GM12878 (cell line): ENCODE data around the gene BCAS3. TPM values are rescaled to one million over a fixed set of nuclear protein-coding genes. Genes with fewer than 3 reads are reported as not detected.

Experiments
- ATAC-seq: fragments of 200-7000 bp; cut with Tn5 transposase; 3 replicates; pipeline ENCODE4 v1.9.1; 2020; ENCODE audit warnings: mild to moderate bottlenecking, moderate library complexity
- BruUV-seq: library from RNA; stranded (reverse); fragments of 400-500 nt; replicated peaks from 2 replicates; lab custom pipeline; 2021; lab: Mats Ljungman, UMichigan
- CTCF ChIA-PET: fragments of 300-600 bp; sonication (Branson Sonifier 250); formaldehyde crosslinking; extraction: SDS; loops from one replicate; lab custom pipeline; 2021; ENCODE audit warnings: inconsistent platforms; lab: Yijun Ruan, JAX
- POLR2A ChIA-PET: fragments of 350-600 bp; formaldehyde crosslinking; extraction: SDS; loops from one replicate; lab custom pipeline; 2021; ENCODE audit warnings: inconsistent platforms; lab: Charles Lee
- RAD21 ChIA-PET: fragments of 300-600 bp; sonication (Branson Sonifier 250); formaldehyde crosslinking; loops from one replicate; lab custom pipeline; 2023; ENCODE audit warnings: antibody characterized with exemption; ENCODE audit not compliant: unreplicated experiment; lab: Charles Lee
- SMC1A ChIA-PET: fragments of 300-600 bp; sonication (Branson Sonifier 250); formaldehyde crosslinking; loops from one replicate; lab custom pipeline; 2023; ENCODE audit not compliant: unreplicated experiment, uncharacterized antibody; lab: Charles Lee
- DNase-seq: peaks from one replicate; pipeline ENCODE4 v3.0.0-alpha.2; 2011; ENCODE audit warnings: low read depth, low spot score
- FAIRE-seq: peaks from 3 replicates; lab custom pipeline; 2011; peaks lifted over from hg19 to GRCh38; lab: Jason Lieb, UNC
- H2AFZ ChIP-seq: 2 replicates; pipeline ENCODE4 v1.6.0; 2011; ENCODE audit warnings: low read depth, low read length, control low read depth; ENCODE audit not compliant: control insufficient read depth
- H3K27ac ChIP-seq: 2 replicates; pipeline ENCODE4 v1.5.1; 2011; ENCODE audit warnings: control low read depth; ENCODE audit not compliant: control insufficient read depth, insufficient read depth
- H3K27me3 ChIP-seq, 2 experiments: replicated peaks in 1 of 2; 2 replicates each; pipeline versions ENCODE4 v1.6.0 to v1.6.1; 2011; ENCODE audit warnings: low read length in 1 of 2; ENCODE audit not compliant: control insufficient read depth in 2 of 2, insufficient read depth in 2 of 2
- H3K36me3 ChIP-seq, 2 experiments: 2 replicates each; pipeline ENCODE4 v1.5.1; 2011; ENCODE audit warnings: low read length in 1 of 2; ENCODE audit not compliant: control insufficient read depth in 2 of 2, insufficient read depth in 2 of 2
- H3K4me1 ChIP-seq: 2 replicates; pipeline ENCODE4 v1.6.1; 2011; ENCODE audit warnings: mild to moderate bottlenecking, low read length, moderate library complexity, mixed read lengths; ENCODE audit not compliant: control insufficient read depth, insufficient read depth
- H3K4me2 ChIP-seq: 2 replicates; pipeline ENCODE4 v1.6.0; 2011; ENCODE audit warnings: control low read depth; ENCODE audit not compliant: control insufficient read depth, insufficient read depth
- H3K4me3 ChIP-seq: fragments of 200-600 bp; sonication (generic); 2 replicates; pipeline ENCODE4 v1.5.1; 2016
- H3K79me2 ChIP-seq: 2 replicates; pipeline ENCODE4 v1.6.0; 2011; ENCODE audit warnings: low read length; ENCODE audit not compliant: control insufficient read depth, insufficient read depth
- H3K9ac ChIP-seq: 2 replicates; pipeline ENCODE4 v1.8.0; 2011; ENCODE audit warnings: low read length, control low read depth, mixed read lengths; ENCODE audit not compliant: control insufficient read depth, insufficient read depth
- H3K9me3 ChIP-seq: replicated peaks from 3 replicates; pipeline ENCODE4 v1.5.1; 2011; ENCODE audit warnings: mild to moderate bottlenecking, low read length; ENCODE audit not compliant: control insufficient read depth, insufficient read depth
- H4K20me1 ChIP-seq: 2 replicates; pipeline ENCODE4 v1.6.0; 2011; ENCODE audit not compliant: control insufficient read depth, insufficient read depth
- CBX5 ChIP-seq: sonication (generic); IDR thresholded peaks from 2 replicates; pipeline ENCODE4 v1.6.1; 2016; ENCODE audit warnings: low read depth, moderate library complexity, mild to moderate bottlenecking, inconsistent platforms
- EED ChIP-seq: sonication (generic); IDR thresholded peaks from 2 replicates; pipeline ENCODE4 v1.6.1; 2016; ENCODE audit warnings: antibody characterized with exemption, low read depth
- ELK1 ChIP-seq: IDR thresholded peaks from 2 replicates; pipeline ENCODE4 v1.6.1; 2012; ENCODE audit warnings: low read depth, low read length, improper control_type of control experiment
- NR2C2 ChIP-seq: IDR thresholded peaks from 2 replicates; pipeline ENCODE4 v1.6.1; 2011; ENCODE audit warnings: borderline replicate concordance, low read depth; ENCODE audit not compliant: control insufficient read depth, insufficient read length
- POLR2AphosphoS5 ChIP-seq: IDR thresholded peaks from 2 replicates; pipeline ENCODE4 v1.6.1; 2011; ENCODE audit warnings: mild to moderate bottlenecking, low read length, inconsistent platforms
- RBBP5 ChIP-seq: fragments of 200-600 bp; sonication (generic); conservative IDR thresholded peaks from 2 replicates; pipeline ENCODE4 v1.6.1; 2016
- SIN3A ChIP-seq: IDR thresholded peaks from 2 replicates; pipeline ENCODE4 v1.6.1; 2012; ENCODE audit warnings: low read depth, low read length, improper control_type of control experiment
- SKIL ChIP-seq: fragments of 450-650 bp; IDR thresholded peaks from 2 replicates; pipeline ENCODE4 v1.6.1; 2017; ENCODE audit warnings: mild to moderate bottlenecking, low read depth, inconsistent platforms; ENCODE audit not compliant: poor library complexity, severe bottlenecking
- TCF7 ChIP-seq: IDR thresholded peaks from 2 replicates; pipeline ENCODE4 v1.6.1; 2014; ENCODE audit warnings: antibody characterized with exemption, borderline replicate concordance
- WGBS: methylation state at CpG from one replicate; pipeline ENCODE4 v1.1.6; 2016; ENCODE audit warnings: low lambda C conversion rate; ENCODE audit not compliant: insufficient replicate concordance, insufficient coverage; ENCODE audit errors: missing lambda C conversion rate; 5-methylcytosine and 5-hydroxymethylcytosine counted together
- in situ Hi-C: fragments of 300-500 bp; cut with MboI; formaldehyde crosslinking; loops from 9 replicates; pipeline ENCODE4 v1.14.3; 2018; ENCODE audit warnings: mixed read lengths
- intact Hi-C: fragments of 100-400 bp; cut with micrococcal nuclease; formaldehyde crosslinking; loops from one replicate; pipeline ENCODE4 v1.14.2; 2022; ENCODE audit not compliant: unreplicated experiment
- polyA plus RNA-seq, 11 experiments: library from polyadenylated mRNA; depleted of rRNA in 4 of 11; unstranded in 6 of 11; stranded (reverse) in 5 of 11; fragments of >200 nt; fragmentation: Nextera tagmentation in 4 of 11; fragmentation: Illumina TruSeq in 1 of 11; extraction: Ambion mirVana in 4 of 11; extraction: Trizol in 1 of 11; gene quantifications; 1 replicate in 1 of 11; 2 replicates in 10 of 11; pipeline versions ENCODE4 v1.2.1 to v1.2.3, GENCODE V29; 2011 to 2016; ENCODE audit warnings: inconsistent platforms in 2 of 11, missing spikeins in 2 of 11, low read depth in 1 of 11
- total RNA-seq, 4 experiments: library from RNA; depleted of rRNA in 3 of 4; stranded (reverse); fragments of >200 nt in 3 of 4; fragmentation: Illumina TruSeq in 1 of 4; extraction: Trizol in 1 of 4; gene quantifications; 2 replicates each; pipeline versions ENCODE4 v1.2.1 to v1.2.3, GENCODE V29; 2013 to 2021

BCAS3 gene
- total and polyA plus RNA-seq, 10 of the 15 experiments (the other 5 are each of a cell fraction or from before 2014, with no cell fraction given): 2.1 to 11.0 (median 6.6) TPM

DNA sequence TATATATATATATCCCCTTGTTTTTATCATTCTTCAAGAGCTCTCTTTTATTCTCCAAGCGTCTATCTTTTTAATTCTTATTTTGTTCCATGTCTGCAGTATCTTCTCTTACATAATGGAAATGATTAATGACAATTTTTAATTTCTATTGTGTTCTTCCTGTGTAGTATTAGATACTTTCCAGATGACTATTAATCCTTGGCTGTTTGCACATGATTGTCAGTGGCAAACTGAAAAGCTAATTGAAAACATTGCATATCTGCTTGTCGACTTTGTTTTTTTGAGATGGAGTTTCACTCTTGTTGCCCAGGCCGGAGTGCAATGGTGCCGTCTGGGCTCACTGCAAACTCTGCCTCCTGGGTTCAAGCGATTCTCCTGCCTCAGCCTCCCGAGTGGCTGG is 124.7 kb downstream of the BCAS3 start:
- TF ChIP-seq NR2C2 (no peak), TCF7 (no peak), POLR2AphosphoS5 (no peak), RBBP5 (no peak), ELK1 (no peak), CBX5 (no peak), SKIL (no peak), SIN3A (no peak), EED (no peak)
- Histone ChIP-seq H3K4me2 (no peak overlapping the region), H2AFZ (no peak overlapping the region), H3K79me2 (no peaks in the 10 kb centered on the region), H3K27ac (no peak overlapping the region), H3K4me1 (no peaks in the 10 kb centered on the region), H4K20me1 (no peaks in the 10 kb centered on the region), H3K9me3 (no peaks in the 10 kb centered on the region), H3K9ac (no peak overlapping the region), H3K4me3 (no peak overlapping the region), H3K36me3 (no peaks in the 10 kb centered on the region), H3K27me3 (no peaks in the 10 kb centered on the region)
- FAIRE-seq: no peak
- ATAC-seq: no peak
- no peak for DNase-seq
- ChIA-PET SMC1A (interaction anchor here (1.3 kb wide), 1 partner anchor 56 kb away, joined by 4 read pairs; no protein-coding TSS in a partner anchor), CTCF (interaction anchor here (1.1 kb wide), 1 partner anchor 82 kb away, joined by 4 read pairs; no protein-coding TSS in a partner anchor), POLR2A (no interaction called here), RAD21 (no interaction called here)
- no TSS peak for BruUV-seq
- 74% methylated on average over 6 of the region's 6 CpGs for WGBS
- in situ Hi-C loops: no loop called here
- intact Hi-C loops: no loop called here
